Fibroblast of gingiva (primary cell): Measurements from ENCODE around the gene ASIC5.

Experiments used
- DNase-seq: peaks from one replicate; pipeline ENCODE4 v3.0.0-alpha.2; 2011; ENCODE audit warnings: low read depth

Gene ASIC5

GRCh38 chr4:155879767-155880166, 13.7 kb upstream of the ASIC5 start:
- DNase-seq = no peak

GRCh38 chr4:155878611-155879010, 12.5 kb upstream of the ASIC5 start:
- DNase-seq = no peak

- DNase-seq = no peak
Measured at GRCh38 chr4:155877971-155878370, 11.9 kb upstream of the ASIC5 start.

- DNase-seq = no peak
Measured at GRCh38 chr4:155875878-155876277, 9.8 kb upstream of the ASIC5 start.

- no peak for DNase-seq
Measured at GRCh38 chr4:155855897-155856296, 10.2 kb downstream of the ASIC5 start.

- no peak for DNase-seq
Measured at GRCh38 chr4:155854582-155855226, 11.4 kb downstream of the ASIC5 start.

- DNase-seq = no peak
Measured at GRCh38 chr4:155853189-155853588, 12.9 kb downstream of the ASIC5 start.

- no peak for DNase-seq
Measured at GRCh38 chr4:155849042-155849441, 17.0 kb downstream of the ASIC5 start.

- no peak for DNase-seq
Measured at GRCh38 chr4:155846929-155847328, 19.1 kb downstream of the ASIC5 start.

- no peak for DNase-seq
Measured at GRCh38 chr4:155842080-155842479, 24.0 kb downstream of the ASIC5 start.

GRCh38 chr4:155837203-155837796, 28.8 kb downstream of the ASIC5 start:
- DNase-seq = no peak

- no peak for DNase-seq
Measured at GRCh38 chr4:155832664-155833063, 33.4 kb downstream of the ASIC5 start.

- DNase-seq = peak; percentile 30
Measured at GRCh38 chr4:155828628-155829027, 37.4 kb downstream of the ASIC5 start.

- DNase-seq = no peak
Measured at GRCh38 chr4:155822572-155822971, 43.5 kb downstream of the ASIC5 start.

GRCh38 chr4:155820887-155821518, 45.1 kb downstream of the ASIC5 start:
- DNase-seq = no peak

GRCh38 chr4:155819066-155819465, 47.0 kb downstream of the ASIC5 start:
- peak; percentile 49 for DNase-seq

- peak; percentile 64 for DNase-seq
Measured at GRCh38 chr4:155818639-155819038, 47.4 kb downstream of the ASIC5 start.

- DNase-seq = no peak
Measured at GRCh38 chr4:155811083-155811482, 55.0 kb downstream of the ASIC5 start.

GRCh38 chr4:155809835-155810234, 56.2 kb downstream of the ASIC5 start:
- DNase-seq = peak; percentile 90

GRCh38 chr4:155807021-155807420, 59.1 kb downstream of the ASIC5 start:
- DNase-seq = peak; percentile 77

- peak; percentile 10 for DNase-seq
Measured at GRCh38 chr4:155805016-155805415, 61.1 kb downstream of the ASIC5 start.

- DNase-seq = no peak
Measured at GRCh38 chr4:155802190-155802959, 63.7 kb downstream of the ASIC5 start.
